Measurements from ENCODE around the gene F2RL3.

- TF ChIP-seq, protein P1, sequence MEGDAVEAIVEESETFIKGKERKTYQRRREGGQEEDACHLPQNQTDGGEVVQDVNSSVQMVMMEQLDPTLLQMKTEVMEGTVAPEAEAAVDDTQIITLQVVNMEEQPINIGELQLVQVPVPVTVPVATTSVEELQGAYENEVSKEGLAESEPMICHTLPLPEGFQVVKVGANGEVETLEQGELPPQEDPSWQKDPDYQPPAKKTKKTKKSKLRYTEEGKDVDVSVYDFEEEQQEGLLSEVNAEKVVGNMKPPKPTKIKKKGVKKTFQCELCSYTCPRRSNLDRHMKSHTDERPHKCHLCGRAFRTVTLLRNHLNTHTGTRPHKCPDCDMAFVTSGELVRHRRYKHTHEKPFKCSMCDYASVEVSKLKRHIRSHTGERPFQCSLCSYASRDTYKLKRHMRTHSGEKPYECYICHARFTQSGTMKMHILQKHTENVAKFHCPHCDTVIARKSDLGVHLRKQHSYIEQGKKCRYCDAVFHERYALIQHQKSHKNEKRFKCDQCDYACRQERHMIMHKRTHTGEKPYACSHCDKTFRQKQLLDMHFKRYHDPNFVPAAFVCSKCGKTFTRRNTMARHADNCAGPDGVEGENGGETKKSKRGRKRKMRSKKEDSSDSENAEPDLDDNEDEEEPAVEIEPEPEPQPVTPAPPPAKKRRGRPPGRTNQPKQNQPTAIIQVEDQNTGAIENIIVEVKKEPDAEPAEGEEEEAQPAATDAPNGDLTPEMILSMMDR (IDR thresholded peaks at IDR 0.05 in 4 of 5, conservative IDR thresholded peaks at IDR 0.05 in 1 of 5): no peak
- TF ChIP-seq POLR2A (IDR thresholded peaks at IDR 0.05): peak in 1 of 2 donors; percentile 11
Observed at GRCh38 chr19:16871871-16872270, 16.9 kb upstream of the F2RL3 start.
